GM21737 (cell line): ENCODE data around the gene FOXE1.

Experiments used
- ATAC-seq: cut with Tn5 transposase; IDR thresholded peaks from one replicate; pipeline ENCODE4 v1.9.1; 2021; ENCODE audit warnings: mild to moderate bottlenecking, moderate library complexity; ENCODE audit not compliant: unreplicated experiment

Gene FOXE1

GRCh38 chr9:97848215-97848479 lies 4.9 kb upstream of the FOXE1 start:
- no peak for ATAC-seq

- ATAC-seq = no peak
These were observed 4.4 kb upstream of the FOXE1 start for GRCh38 chr9:97848480-97849237.

DNA sequence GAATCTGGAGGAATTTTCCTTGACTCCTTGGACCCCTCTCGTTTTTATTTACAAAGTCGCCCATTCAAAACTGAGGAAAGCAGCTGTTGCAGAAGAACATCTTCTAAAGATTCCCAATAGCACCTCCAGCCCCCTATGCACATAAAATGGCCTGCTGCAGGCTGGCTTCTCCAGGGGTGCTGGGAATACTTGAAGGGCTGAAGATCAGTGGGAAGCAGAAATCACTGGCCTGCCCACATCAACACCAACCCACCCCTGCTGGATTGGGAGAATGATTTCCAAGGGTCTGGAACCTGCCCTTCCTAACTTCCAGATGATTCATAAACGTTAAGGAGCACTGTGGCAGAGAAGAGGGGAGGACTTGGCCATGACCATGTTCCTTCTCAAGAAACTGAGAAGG lies 3.0 kb upstream of the FOXE1 start:
- no peak for ATAC-seq

- ATAC-seq = no peak
These were observed 2.1 kb upstream of the FOXE1 start for GRCh38 chr9:97850746-97851445.

GRCh38 chr9:97851446-97851883 lies 1.6 kb upstream of the FOXE1 start:
- ATAC-seq = no peak

GRCh38 chr9:97852001-97852398 lies 1.0 kb upstream of the FOXE1 start:
- no peak for ATAC-seq

GRCh38 chr9:97852399-97853055 lies 499 bp upstream of the FOXE1 start:
- no peak for ATAC-seq

GRCh38 chr9:97853844-97854695 lies 1.0 kb downstream of the FOXE1 start:
- no peak for ATAC-seq

DNA sequence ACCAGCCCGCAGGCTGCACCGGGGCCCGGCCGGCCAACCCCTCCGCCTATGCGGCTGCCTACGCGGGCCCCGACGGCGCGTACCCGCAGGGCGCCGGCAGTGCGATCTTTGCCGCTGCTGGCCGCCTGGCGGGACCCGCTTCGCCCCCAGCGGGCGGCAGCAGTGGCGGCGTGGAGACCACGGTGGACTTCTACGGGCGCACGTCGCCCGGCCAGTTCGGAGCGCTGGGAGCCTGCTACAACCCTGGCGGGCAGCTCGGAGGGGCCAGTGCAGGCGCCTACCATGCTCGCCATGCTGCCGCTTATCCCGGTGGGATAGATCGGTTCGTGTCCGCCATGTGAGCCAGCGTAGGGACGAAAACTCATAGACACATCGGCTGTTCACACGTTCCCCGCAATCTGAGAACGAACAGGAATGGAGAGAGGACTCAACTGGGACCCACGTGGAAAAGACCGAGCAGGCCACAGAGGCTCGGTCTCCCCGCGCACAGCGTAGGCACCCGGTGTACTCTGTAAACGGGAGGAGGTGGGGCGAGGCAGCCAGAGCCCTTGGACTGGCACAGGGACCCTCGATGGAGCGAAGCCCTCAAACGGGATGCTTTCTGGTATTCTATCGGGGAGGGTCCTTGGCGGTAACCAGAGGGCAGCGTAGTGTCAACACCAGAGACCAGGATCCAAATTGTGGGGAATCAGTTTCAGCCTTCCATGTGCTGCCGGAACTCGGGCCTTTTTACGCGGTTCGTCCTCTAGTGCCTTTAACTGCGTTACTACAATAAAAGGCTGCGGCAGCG lies 1.9 kb downstream of the FOXE1 start:
- ATAC-seq = no peak

- no peak for ATAC-seq
These were observed 2.5 kb downstream of the FOXE1 start for GRCh38 chr9:97855486-97855875.

GRCh38 chr9:97855899-97856298 lies 2.9 kb downstream of the FOXE1 start:
- no peak for ATAC-seq

- ATAC-seq = no peak
These were observed 4.0 kb downstream of the FOXE1 start for GRCh38 chr9:97856857-97857605.

- ATAC-seq = no peak
These were observed 4.8 kb downstream of the FOXE1 start for GRCh38 chr9:97857606-97858392.

DNA sequence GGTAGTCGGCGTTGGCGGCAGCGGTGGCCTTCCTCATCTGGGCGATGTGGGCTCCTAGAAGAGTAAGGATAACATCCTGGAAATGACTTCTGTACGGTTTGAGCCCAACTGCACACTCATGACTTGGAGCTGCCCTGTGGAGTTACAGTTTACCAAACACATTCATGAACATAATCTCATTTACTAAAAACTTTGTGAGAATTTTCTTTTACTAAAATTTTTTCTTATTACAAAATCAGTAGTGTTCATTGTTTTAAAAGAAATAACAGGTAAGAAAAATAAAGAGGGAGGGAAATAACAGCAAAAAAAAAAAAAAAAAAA lies 5.3 kb downstream of the FOXE1 start:
- no peak for ATAC-seq

GRCh38 chr9:97858826-97859225 lies 5.8 kb downstream of the FOXE1 start:
- no peak for ATAC-seq

- no peak for ATAC-seq
These were observed 6.3 kb downstream of the FOXE1 start for GRCh38 chr9:97859346-97859745.

DNA sequence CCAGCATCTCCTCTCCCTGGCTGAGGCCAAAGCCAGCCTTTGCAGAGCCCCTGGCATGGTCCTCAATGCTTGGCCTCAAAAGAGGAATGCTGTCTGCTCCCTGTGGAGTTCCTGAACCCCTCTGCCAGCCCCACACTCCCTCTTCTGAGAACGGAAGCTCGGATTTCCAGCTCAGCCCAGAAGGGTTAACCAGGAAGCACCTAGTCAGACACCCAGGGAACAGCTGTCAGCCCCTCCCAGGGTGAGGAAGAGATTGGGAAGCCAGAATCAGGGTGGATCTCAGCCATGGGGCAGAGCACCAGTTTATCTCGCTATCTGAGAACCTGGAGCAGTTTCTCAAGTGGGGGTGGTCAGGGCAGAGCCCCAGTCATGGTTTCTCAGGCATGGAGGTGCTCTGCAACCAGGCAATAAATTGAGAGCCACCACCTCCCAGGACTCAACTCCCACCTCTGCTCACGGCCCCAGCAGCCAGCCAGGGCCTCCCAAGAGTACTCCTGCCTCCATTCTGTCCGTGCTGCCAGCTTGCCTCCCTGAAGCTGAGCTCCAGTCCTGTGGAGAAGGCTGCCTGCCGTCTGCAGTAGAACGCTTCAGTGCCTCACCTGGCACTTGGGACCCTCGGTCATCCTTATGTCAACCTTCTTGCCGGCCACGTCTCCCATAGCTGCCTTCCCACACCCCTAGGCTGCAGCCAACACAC lies 7.6 kb downstream of the FOXE1 start:
- ATAC-seq = no peak

DNA sequence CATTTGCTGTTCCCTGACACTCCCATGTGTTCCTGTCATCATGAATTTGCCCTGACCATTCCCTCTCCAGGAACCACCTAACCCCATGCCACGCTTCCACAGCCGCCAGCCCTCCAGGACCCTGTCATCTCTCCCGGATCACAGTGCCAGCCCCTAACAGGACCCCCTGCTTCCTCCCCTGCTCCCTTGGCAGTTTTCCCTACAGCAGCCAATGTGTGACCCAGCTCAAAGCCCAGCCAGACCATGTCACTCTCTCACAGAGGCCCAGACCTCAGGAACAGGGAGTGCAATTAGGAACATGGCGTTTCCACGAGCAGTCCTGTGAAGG lies 8.1 kb downstream of the FOXE1 start:
- ATAC-seq = no peak

DNA sequence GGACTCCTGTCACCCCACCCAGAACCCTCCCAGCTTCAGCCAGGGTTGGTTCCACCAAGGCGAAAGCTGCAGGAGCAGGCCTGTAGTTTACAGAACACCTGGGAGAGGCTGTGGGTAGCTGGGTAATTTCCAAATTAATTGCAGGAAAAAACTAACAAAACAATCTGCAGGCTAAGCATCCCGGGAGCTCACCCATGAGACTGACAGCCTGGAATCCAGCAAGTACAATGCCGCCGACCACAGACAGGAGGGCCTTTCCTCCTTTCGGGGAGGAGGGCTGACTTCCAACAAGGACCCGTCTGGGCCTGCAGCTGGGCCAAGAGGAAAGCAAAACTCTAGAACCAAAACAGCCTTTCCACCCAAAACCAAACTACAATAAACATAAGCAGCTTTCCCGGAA lies 10.3 kb downstream of the FOXE1 start:
- ATAC-seq = no peak
